ENCODE results near the gene LCLAT1. TPM values are rescaled to one million over a fixed set of nuclear protein-coding genes. Genes with fewer than 3 reads are reported as not detected.

The LCLAT1 gene
- total and polyA plus RNA-seq, 2 of the 4 experiments (the other 2 are of a cell fraction) = 7.5 to 11.5 TPM

DNA sequence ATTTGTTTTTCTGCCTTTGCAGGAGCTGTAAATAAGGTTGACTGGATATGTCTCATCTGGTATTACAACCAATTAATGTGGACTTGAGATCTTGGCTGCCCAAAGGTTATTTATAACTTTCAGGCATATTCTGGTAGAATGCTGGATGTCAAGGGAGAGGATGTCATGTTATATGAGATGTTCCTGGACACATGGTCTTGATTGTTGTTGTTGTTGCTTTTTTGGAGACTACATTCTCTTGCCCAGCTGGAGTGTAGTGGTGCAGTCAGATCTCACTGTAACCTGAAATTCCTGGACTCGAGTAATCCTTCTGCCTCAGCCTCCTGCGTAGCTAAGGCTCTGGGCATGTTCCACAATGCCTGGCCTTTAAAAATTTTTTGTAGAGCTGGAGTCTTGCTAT, 83.3 kb downstream of the LCLAT1 start:
- peaks cover 12 to 14% of the 10 kb centered on the region in 2 experiments for H3K79me1 ChIP-seq (ENCODE audit: low read depth in 1 of 2, low read length in 2 of 2)
- dilution Hi-C loops (cut with HindIII; ENCODE audit: low sequenced_read_pairs, unreplicated experiment) = no loop called here
- in situ Hi-C loops (cut with MboI; ENCODE audit: low sequenced_read_pairs) = no loop called here
- H4K5ac ChIP-seq (ENCODE audit: low read depth, low read length) = no peak overlapping the region
- TF ChIP-seq RAD21 (IDR thresholded peaks at IDR 0.05; ENCODE audit: low read length) (no peak), MXI1 (IDR thresholded peaks at IDR 0.05; ENCODE audit: borderline replicate concordance, low read depth, low read length) (no peak)
- no peak overlapping the region for H2BK20ac ChIP-seq (ENCODE audit: low read depth, low read length)
- no peak overlapping the region for H3K4me3 ChIP-seq (ENCODE audit: insufficient read depth, low read depth, low read length)
- H3K23ac ChIP-seq (ENCODE audit: low read depth, low read length) = no peak overlapping the region
- CTCF ChIA-PET = interaction anchor here (0.6 kb wide), 1 partner anchor 263 kb away, joined by 4 read pairs; no protein-coding TSS in a partner anchor
- H2BK120ac ChIP-seq (ENCODE audit: low read depth, low read length) = no peak overlapping the region
- BruUV-seq (replicated peaks) = no TSS peak
- no peak overlapping the region for H3K18ac ChIP-seq (ENCODE audit: low read depth, low read length)
- no peak for ATAC-seq (ENCODE audit: low read depth)
- peaks cover 3% of the 10 kb centered on the region; the same call in 1 of the 2 replicates for H3K9me1 ChIP-seq (ENCODE audit: insufficient read depth, low read length)
- peaks cover 4% of the 10 kb centered on the region for H3K36me3 ChIP-seq (ENCODE audit: control insufficient read depth, insufficient read depth, low read length)
- H2AK5ac ChIP-seq (ENCODE audit: low read depth, low read length) = no peak overlapping the region; the same call in 1 of the 2 replicates
- no peak overlapping the region for H4K8ac ChIP-seq (ENCODE audit: low read depth in 2 of 2, low read length in 2 of 2)
- no peaks in the 10 kb centered on the region for H3K27me3 ChIP-seq (ENCODE audit: control insufficient read depth, insufficient read depth, low read length)
- H3K14ac ChIP-seq (replicated peaks; ENCODE audit: low read depth, low read length) = no peak overlapping the region
- no peak overlapping the region for H4K91ac ChIP-seq (ENCODE audit: insufficient read depth, low read depth, low read length)
- no peak overlapping the region for H3K56ac ChIP-seq (ENCODE audit: extremely low read depth, insufficient read depth, low read length)
- peaks cover 2% of the 10 kb centered on the region for H3K4me1 ChIP-seq (ENCODE audit: control insufficient read depth, insufficient read depth, low read length)
- no peaks in the 10 kb centered on the region for H3K9me3 ChIP-seq (ENCODE audit: control insufficient read depth, insufficient read depth, low read length)
- H2AK9ac ChIP-seq (replicated peaks; ENCODE audit: low read depth, low read length, poor library complexity) = no peak overlapping the region
- no peak overlapping the region for H3K9ac ChIP-seq (ENCODE audit: low read depth, low read length)
- H2AFZ ChIP-seq (replicated peaks; ENCODE audit: low read length, poor library complexity) = no peak overlapping the region
- POLR2A ChIA-PET (ENCODE audit: unreplicated experiment) = no interaction called here
- no peak overlapping the region for H2BK15ac ChIP-seq (ENCODE audit: low read depth, low read length)
- no peak overlapping the region for H3K4me2 ChIP-seq (ENCODE audit: low read depth, low read length)
- no peaks in the 10 kb centered on the region for H4K20me1 ChIP-seq (ENCODE audit: insufficient read depth, low read length)
- intact Hi-C loops (cut with micrococcal nuclease) = no loop called here
- H3K27ac ChIP-seq (ENCODE audit: insufficient read depth, low read length) = no peak overlapping the region
- no peak overlapping the region for H2BK5ac ChIP-seq (ENCODE audit: low read depth, low read length, poor library complexity, severe bottlenecking)
- no CpG with 5 or more reads among the region's 2 CpGs for WGBS, 2 experiments (ENCODE audit: extremely low coverage in 2 of 2, insufficient read length in 1 of 2)
- H3K4ac ChIP-seq (ENCODE audit: low read depth, low read length) = no peak overlapping the region
- no peak for DNase-seq
